Measurements from ENCODE around the gene PARD3. TPM values are rescaled to one million over a fixed set of nuclear protein-coding genes. Genes with fewer than 3 reads are reported as not detected.

Gene PARD3
- total and polyA plus RNA-seq, 10 of the 15 experiments (the other 5 are each of a cell fraction or from before 2014, with no cell fraction given): 2.6 to 43.1 (median 13.9) TPM

DNA sequence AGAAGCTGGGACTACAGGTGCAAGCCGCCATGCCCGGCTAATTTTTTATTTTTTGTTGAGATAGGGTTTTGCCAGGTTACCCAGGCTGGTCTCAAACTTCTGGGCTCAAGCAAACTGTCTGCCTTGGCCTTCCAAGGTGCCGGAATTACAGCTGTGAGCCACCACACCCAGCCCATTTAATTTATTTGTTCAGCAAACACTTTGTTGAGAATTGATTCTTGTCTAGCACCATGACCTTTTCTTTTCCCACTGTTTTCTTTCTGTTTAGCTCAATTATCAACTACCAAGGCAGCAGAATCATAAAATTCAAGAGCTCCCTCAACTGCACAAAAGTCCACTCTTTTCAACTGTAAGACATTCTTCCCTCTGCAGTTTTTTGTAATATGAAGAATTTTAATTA is 47.8 kb upstream of the PARD3 start:
- H3K27ac ChIP-seq (ENCODE audit: control insufficient read depth, insufficient read depth): no peak overlapping the region
- no peak overlapping the region for H2AFZ ChIP-seq (ENCODE audit: control insufficient read depth, low read depth, low read length)
- DNase-seq (ENCODE audit: low read depth, low spot score) (no peak), FAIRE-seq (no peak), ATAC-seq (no peak)
- H3K9me3 ChIP-seq (replicated peaks; ENCODE audit: control insufficient read depth, insufficient read depth, low read length): no peaks in the 10 kb centered on the region
- H3K79me2 ChIP-seq (ENCODE audit: control insufficient read depth, insufficient read depth, low read length): no peaks in the 10 kb centered on the region
- RAD21 ChIA-PET (ENCODE audit: unreplicated experiment): interaction anchor here (0.5 to 0.8 kb wide), 2 partner anchors 12 kb away, joined by 3 to 4 read pairs; no protein-coding TSS in a partner anchor
- no peaks in the 10 kb centered on the region for H3K27me3 ChIP-seq (replicated peaks in 1 of 2; ENCODE audit: control insufficient read depth in 2 of 2, insufficient read depth in 2 of 2, low read length in 1 of 2)
- H4K20me1 ChIP-seq (ENCODE audit: control insufficient read depth, insufficient read depth): no peaks in the 10 kb centered on the region
- no peaks in the 10 kb centered on the region for H3K4me1 ChIP-seq (ENCODE audit: control insufficient read depth, insufficient read depth, low read length)
- TF ChIP-seq NFYB (IDR thresholded peaks at IDR 0.05; ENCODE audit: insufficient read depth, low read depth, low read length) (no peak), NRF1 (conservative IDR thresholded peaks at IDR 0.05; ENCODE audit: low read depth, low read length) (no peak), CBFB (IDR thresholded peaks at IDR 0.05; ENCODE audit: low read depth) (no peak)
- TF ChIP-seq, protein P1, sequence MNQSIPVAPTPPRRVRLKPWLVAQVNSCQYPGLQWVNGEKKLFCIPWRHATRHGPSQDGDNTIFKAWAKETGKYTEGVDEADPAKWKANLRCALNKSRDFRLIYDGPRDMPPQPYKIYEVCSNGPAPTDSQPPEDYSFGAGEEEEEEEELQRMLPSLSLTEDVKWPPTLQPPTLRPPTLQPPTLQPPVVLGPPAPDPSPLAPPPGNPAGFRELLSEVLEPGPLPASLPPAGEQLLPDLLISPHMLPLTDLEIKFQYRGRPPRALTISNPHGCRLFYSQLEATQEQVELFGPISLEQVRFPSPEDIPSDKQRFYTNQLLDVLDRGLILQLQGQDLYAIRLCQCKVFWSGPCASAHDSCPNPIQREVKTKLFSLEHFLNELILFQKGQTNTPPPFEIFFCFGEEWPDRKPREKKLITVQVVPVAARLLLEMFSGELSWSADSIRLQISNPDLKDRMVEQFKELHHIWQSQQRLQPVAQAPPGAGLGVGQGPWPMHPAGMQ (IDR thresholded peaks at IDR 0.05; ENCODE audit: borderline replicate concordance): no peak
- in situ Hi-C loops (cut with MboI) (no loop called here), intact Hi-C loops (cut with micrococcal nuclease; ENCODE audit: unreplicated experiment) (no loop called here)
- no peak overlapping the region for H3K4me3 ChIP-seq
- 49% methylated on average over 3 of the region's 3 CpGs for WGBS (ENCODE audit: insufficient coverage, insufficient replicate concordance, low lambda C conversion rate, missing lambda C conversion rate)
- H3K9ac ChIP-seq (ENCODE audit: control insufficient read depth, insufficient read depth, low read length): no peak overlapping the region
- no peaks in the 10 kb centered on the region for H3K36me3 ChIP-seq (ENCODE audit: control insufficient read depth in 2 of 2, insufficient read depth in 2 of 2, low read length in 1 of 2)
- H3K4me2 ChIP-seq (ENCODE audit: control insufficient read depth, insufficient read depth): no peak overlapping the region
- SMC1A ChIA-PET (ENCODE audit: uncharacterized antibody, unreplicated experiment): interaction anchor here (0.6 to 1.5 kb wide), 6 partner anchors 8 to 195 kb away, joined by 3 to 6 read pairs (median 3); no protein-coding TSS in a partner anchor
- POLR2A ChIA-PET: interaction anchor here (0.7 to 1.3 kb wide), 3 partner anchors 9 to 515 kb away, joined by 3 read pairs; no protein-coding TSS in a partner anchor
- CTCF ChIA-PET: interaction anchor here (0.6 to 1.0 kb wide), 3 partner anchors 138 to 827 kb away, joined by 3 to 4 read pairs (median 3); no protein-coding TSS in a partner anchor
- BruUV-seq (replicated peaks): no TSS peak

Data from GM12878 (cell line).